Right lobe of liver (tissue), 6 donors: ENCODE measurements around the gene ZNF319. TPM values are rescaled to one million over a fixed set of nuclear protein-coding genes. Genes with fewer than 3 reads are reported as not detected.

Source experiments
- ATAC-seq, 4 donors: fragments of 200-7000 bp; cut with Tn5 transposase; one replicate each; pipeline ENCODE4 v1.9.1; 2020; ENCODE audit warnings: mild to moderate bottlenecking in 4 of 4, moderate library complexity in 4 of 4
- DNase-seq, 3 donors: peaks; one replicate each; pipeline ENCODE4 v3.0.0-alpha.2; 2020
- H3K27ac ChIP-seq, 3 donors: fragments of 200-600 bp; one replicate each; pipeline ENCODE4 v1.8.0; 2022
- H3K27me3 ChIP-seq, 2 donors: fragments of 200-600 bp; one replicate each; pipeline ENCODE4 v1.8.0; 2022
- H3K36me3 ChIP-seq, 4 donors: fragments of 200-600 bp; sonication (generic) in 1 of 4; one replicate each; pipeline versions ENCODE4 v1.5.1 to v1.8.0; 2017 to 2022; ENCODE audit warnings: control low read depth in 1 of 4
- H3K4me1 ChIP-seq, 4 donors: fragments of 200-600 bp; sonication (generic) in 1 of 4; one replicate each; pipeline versions ENCODE4 v1.5.1 to v1.8.0; 2017 to 2022; ENCODE audit warnings: control low read depth in 1 of 4
- H3K4me3 ChIP-seq, 3 donors: fragments of 200-600 bp; one replicate each; pipeline ENCODE4 v1.8.0; 2022
- H3K9me3 ChIP-seq, 4 donors: fragments of 200-600 bp; sonication (generic) in 1 of 4; one replicate each; pipeline versions ENCODE4 v1.5.1 to v1.8.0; 2017 to 2022; ENCODE audit warnings: control low read depth in 1 of 4
- CTCF ChIP-seq, 4 donors: fragments of 200-600 bp in 3 of 4; fragments of 450-650 bp in 1 of 4; IDR thresholded peaks; one replicate each; pipeline versions ENCODE4 v1.5.1 to v1.8.0; 2016 to 2022; ENCODE audit warnings: antibody characterized with exemption in 4 of 4, mild to moderate bottlenecking in 2 of 4
- POLR2A ChIP-seq: fragments of 450-650 bp; IDR thresholded peaks from one replicate; pipeline ENCODE4 v1.6.1; 2017; ENCODE audit warnings: antibody characterized with exemption, mild to moderate bottlenecking
- WGBS: methylation state at CpG from one replicate; pipeline ENCODE4 v1.1.6; 2018; ENCODE audit warnings: low coverage, low lambda C conversion rate; ENCODE audit not compliant: insufficient coverage; ENCODE audit errors: missing lambda C conversion rate; 5-methylcytosine and 5-hydroxymethylcytosine counted together
- intact Hi-C, 2 donors: fragments of 100-400 bp; cut with DNase I; formaldehyde crosslinking; loops; one replicate each; pipeline versions ENCODE4 v1.11.2 to v1.14.1; 2022
- total RNA-seq, 6 experiments: library from RNA; depleted of rRNA in 2 of 6; stranded (reverse); fragments of >200 nt in 2 of 6; fragmentation: NEBNext Ultra II Directional in 3 of 6; extraction: Animal tissue kit (Norgen Biotek cat#: 25700) in 3 of 6; gene quantifications; one replicate each; pipeline versions ENCODE4 v1.1.0 to v1.2.4, GENCODE V29; 2016 to 2023
- donor health status: DM: no; HTN: yes; CAD: no.
- donor health status: DM: no; HTN: no; CAD: no.
- donor health status: DM: no; HTN: no; CAD: no.
- donor health status: DM: no; HTN: yes; CAD: no.
- donor health status: DM: no; HTN: yes; CAD: no.

Gene ZNF319
- total RNA-seq, 6 experiments from 2014 or later, result 2.5 to 4.9 (median 3.4) TPM

- no peak for DNase-seq
- no peak overlapping the region for H3K27ac ChIP-seq
- intact Hi-C loops, result no loop called here
- H3K9me3 ChIP-seq, result no peaks in the 10 kb centered on the region
- no peak overlapping the region for H3K4me3 ChIP-seq
- ATAC-seq, result no peak
- 86% methylated on average over 1 of the region's 1 CpG for WGBS
- H3K36me3 ChIP-seq, result no peaks in the 10 kb centered on the region
- TF ChIP-seq CTCF (IDR thresholded peaks at IDR 0.05) (no peak), POLR2A (no peak)
- H3K27me3 ChIP-seq, result no peaks in the 10 kb centered on the region
- H3K4me1 ChIP-seq, result no peaks in the 10 kb centered on the region
Measured at GRCh38 chr16:57953857-57954256, 46.6 kb downstream of the ZNF319 start.

GRCh38 chr16:57952909-57953308 lies 47.6 kb downstream of the ZNF319 start:
- TF ChIP-seq POLR2A (no peak), CTCF (IDR thresholded peaks at IDR 0.05) (no peak)
- intact Hi-C loops, result no loop called here
- Histone ChIP-seq H3K27me3 (no peaks in the 10 kb centered on the region), H3K27ac (no peak overlapping the region), H3K9me3 (no peaks in the 10 kb centered on the region), H3K4me3 (no peak overlapping the region), H3K4me1 (no peaks in the 10 kb centered on the region), H3K36me3 (no peaks in the 10 kb centered on the region)
- peak in 2 of 3 donors; percentile 67 for DNase-seq
- peak; percentile 38 to 93 (median 68) for ATAC-seq
- 18% methylated on average over 6 of the region's 9 CpGs for WGBS

GRCh38 chr16:57951204-57951960 lies 49.1 kb downstream of the ZNF319 start:
- Histone ChIP-seq H3K36me3 (no peaks in the 10 kb centered on the region), H3K4me1 (no peaks in the 10 kb centered on the region), H3K4me3 (no peak overlapping the region), H3K9me3 (no peaks in the 10 kb centered on the region), H3K27me3 (no peaks in the 10 kb centered on the region), H3K27ac (no peak overlapping the region)
- peak in 1 of 3 donors; percentile 0 for DNase-seq
- no peak for ATAC-seq
- 66% methylated on average over 4 of the region's 7 CpGs for WGBS
- TF ChIP-seq CTCF (IDR thresholded peaks at IDR 0.05) (no peak), POLR2A (no peak)
- intact Hi-C loops, result no loop called here

GRCh38 chr16:57950382-57950781 lies 50.1 kb downstream of the ZNF319 start:
- TF ChIP-seq POLR2A, result no peak
- TF ChIP-seq CTCF (IDR thresholded peaks at IDR 0.05), result no peak
- 44% methylated on average over 2 of the region's 6 CpGs for WGBS

More at GRCh38 chr16:57950382-57950781, 50.1 kb downstream of the ZNF319 start:
- DNase-seq (peak in 1 of 3 donors; percentile 15), ATAC-seq (no peak)
- Histone ChIP-seq H3K27me3 (no peaks in the 10 kb centered on the region), H3K4me1 (no peaks in the 10 kb centered on the region), H3K36me3 (no peaks in the 10 kb centered on the region), H3K27ac (no peak overlapping the region), H3K4me3 (no peak overlapping the region), H3K9me3 (no peaks in the 10 kb centered on the region)
- intact Hi-C loops, result no loop called here
